NCI-H82 treated with DMSO at 0.1 percent for 48 hours (cell line): Measurements from ENCODE around the gene GJC2.
A peak's percentile ranks its signal among the peaks of the same experiment; 100 is the strongest.

Source experiments
- DNase-seq: peaks from one replicate; lab custom pipeline; 2025; ENCODE audit not compliant: unreplicated experiment; lab: John Stamatoyannopoulos, UW

The GJC2 gene

GRCh38 chr1:228156515-228156881 lies 6.8 kb downstream of the GJC2 start:
- no peak for DNase-seq

DNA sequence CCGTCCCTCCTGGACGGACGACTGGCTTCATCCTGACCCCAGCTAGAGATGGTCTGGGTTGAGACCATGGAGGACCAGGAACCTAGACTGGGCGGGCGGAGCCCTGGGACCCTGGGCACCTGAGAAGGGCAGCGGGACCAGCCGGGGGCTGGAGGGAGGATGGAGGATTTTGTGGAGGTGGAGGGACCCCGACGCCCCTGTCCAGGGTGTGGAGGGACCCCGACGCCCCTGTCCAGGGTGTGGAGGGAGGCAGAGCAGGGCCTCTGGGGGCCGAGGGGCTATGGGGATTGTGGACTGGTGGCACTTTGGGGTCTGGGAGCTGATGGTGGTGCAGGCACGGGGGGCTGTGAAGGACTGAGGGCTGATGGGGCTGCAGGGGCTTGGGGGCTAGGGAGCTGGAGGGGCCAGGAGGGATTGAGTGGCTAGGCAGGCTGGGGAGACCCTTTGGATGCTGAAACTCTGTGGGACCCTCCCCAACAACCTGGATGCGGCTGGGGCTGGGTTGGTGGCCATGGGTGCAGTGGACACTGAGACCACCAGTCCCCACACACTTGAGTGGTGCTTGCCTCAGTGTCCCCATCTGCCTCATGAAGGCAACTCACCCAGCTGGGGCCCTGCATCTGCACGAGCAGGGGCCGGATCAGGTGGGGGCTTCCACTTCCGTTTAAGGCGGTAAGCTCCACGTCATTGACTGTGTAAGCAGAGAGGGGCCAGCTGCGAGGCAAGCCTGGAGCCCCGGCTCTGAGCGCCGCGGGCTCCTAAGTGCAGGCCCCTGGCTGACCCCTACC lies 7.4 kb downstream of the GJC2 start:
- no peak for DNase-seq

- no peak for DNase-seq
Observed at GRCh38 chr1:228157729-228158126, 8.0 kb downstream of the GJC2 start.

DNA sequence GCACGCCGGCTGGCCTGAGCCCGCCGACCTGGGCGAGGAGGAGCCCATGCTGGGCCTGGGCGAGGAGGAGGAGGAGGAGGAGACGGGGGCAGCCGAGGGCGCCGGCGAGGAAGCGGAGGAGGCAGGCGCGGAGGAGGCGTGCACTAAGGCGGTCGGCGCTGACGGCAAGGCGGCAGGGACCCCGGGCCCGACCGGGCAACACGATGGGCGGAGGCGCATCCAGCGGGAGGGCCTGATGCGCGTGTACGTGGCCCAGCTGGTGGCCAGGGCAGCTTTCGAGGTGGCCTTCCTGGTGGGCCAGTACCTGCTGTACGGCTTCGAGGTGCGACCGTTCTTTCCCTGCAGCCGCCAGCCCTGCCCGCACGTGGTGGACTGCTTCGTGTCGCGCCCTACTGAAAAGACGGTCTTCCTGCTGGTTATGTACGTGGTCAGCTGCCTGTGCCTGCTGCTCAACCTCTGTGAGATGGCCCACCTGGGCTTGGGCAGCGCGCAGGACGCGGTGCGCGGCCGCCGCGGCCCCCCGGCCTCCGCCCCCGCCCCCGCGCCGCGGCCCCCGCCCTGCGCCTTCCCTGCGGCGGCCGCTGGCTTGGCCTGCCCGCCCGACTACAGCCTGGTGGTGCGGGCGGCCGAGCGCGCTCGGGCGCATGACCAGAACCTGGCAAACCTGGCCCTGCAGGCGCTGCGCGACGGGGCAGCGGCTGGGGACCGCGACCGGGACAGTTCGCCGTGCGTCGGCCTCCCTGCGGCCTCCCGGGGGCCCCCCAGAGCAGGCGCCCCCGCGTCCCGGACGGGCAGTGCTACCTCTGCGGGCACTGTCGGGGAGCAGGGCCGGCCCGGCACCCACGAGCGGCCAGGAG lies 8.6 kb downstream of the GJC2 start:
- no peak for DNase-seq

DNA sequence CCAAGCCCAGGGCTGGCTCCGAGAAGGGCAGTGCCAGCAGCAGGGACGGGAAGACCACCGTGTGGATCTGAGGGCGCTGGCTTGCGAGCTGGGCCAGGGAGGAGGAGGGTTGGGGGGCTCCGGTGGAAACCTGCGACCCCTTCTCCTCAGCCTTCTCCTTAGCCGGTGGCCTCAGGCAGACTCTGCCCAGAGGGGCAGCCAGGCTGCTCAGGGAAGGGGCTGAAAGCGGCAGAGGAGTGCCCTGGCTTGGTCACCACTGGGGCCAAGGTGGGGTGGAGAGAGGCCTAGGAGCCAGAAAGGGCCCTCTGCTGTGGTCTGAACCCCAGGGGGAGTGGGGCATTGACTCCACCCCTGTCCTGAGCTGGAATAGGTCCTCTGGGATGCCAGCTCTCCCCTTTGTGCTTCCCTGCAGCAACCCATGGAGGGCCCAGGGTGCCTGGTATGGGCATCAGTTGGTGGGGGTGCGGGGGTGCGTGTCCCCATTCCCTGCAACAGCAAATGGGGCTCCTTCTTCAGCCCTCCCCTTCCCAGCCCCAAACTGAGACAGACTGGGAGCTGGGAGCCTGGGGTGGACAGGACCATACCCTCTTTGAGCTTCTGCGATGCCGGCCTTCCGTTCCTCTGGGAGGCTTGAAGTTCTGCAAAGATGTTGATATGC lies 9.4 kb downstream of the GJC2 start:
- no peak for DNase-seq

- no peak for DNase-seq
Observed at GRCh38 chr1:228160201-228160761, 10.6 kb downstream of the GJC2 start.

GRCh38 chr1:228161362-228161761 lies 11.6 kb downstream of the GJC2 start:
- DNase-seq, result peak; percentile 97

- DNase-seq, result peak; percentile 96
Observed at GRCh38 chr1:228161866-228162265, 12.1 kb downstream of the GJC2 start.

DNA sequence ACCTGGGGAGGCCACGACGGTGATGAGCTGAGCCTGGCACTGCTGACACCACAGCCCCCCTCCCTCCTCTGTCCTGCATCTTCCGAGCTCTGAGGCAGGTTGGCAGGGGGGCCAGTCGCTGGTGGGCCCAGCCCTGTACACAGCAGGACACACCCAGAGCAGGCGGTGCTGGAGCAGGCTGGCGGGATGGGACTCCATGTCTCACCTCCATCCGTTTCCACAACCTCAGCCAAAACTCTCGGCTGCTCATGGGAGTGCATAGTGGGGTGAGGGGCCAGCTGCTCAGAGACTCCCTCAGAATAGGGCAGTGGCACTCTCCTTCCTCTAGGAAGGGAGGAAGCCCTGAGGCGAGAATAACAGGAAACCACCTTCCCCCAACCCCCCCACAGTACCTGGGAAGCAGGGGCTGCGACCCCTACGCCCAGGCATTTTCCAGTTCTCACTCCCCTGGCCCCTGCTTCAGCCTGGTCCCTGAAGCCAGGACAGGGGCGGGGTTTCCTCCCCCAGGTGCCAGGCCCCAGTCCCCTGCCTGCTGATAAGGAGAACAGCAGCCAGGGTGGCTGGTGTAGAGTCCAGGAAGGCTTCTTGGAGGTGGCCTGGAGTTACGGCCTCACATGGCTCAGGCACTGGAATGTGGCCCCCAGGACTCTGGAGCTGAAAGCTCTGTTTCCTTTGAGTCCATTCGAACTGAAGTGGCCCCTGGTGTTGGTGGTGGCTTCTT lies 12.7 kb downstream of the GJC2 start:
- DNase-seq, result no peak

- DNase-seq, result no peak
Observed at GRCh38 chr1:228163007-228163753, 13.4 kb downstream of the GJC2 start.

DNA sequence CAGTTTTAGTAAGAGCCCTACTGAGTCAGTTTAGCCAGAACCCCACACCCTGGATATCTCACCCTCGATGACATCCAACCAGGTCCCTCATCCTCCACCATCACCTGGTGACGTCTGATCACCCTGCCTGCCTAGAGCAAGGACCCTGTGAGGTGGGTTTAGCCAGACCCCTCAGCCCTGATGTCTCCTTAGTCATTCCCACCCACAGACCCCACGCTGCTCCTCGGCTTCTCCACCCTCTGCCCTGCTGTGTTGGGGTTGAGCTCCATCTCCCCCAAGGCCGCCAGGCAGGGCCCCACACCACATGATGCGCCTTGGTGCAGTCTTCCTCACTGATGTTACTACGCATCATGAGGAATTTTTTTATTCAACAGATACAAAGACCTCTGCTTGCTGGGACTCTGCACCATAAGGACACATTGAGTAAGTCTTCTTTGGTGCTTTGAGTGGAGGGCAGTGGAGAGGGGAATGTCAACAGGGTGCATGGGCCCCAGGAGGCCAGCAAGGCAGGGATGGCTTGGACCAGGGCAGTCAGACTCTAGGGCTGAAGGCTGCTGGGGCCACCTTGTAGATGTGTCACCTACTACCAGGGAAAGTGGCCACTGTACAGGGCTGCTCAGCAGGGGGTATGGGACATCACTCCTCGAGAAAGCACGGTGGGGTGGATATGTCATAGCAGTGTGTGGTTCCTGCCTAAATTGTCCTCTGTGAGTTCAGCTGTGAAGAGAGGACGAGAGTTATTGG lies 14.2 kb downstream of the GJC2 start:
- DNase-seq, result no peak

GRCh38 chr1:228164561-228165371 lies 15.0 kb downstream of the GJC2 start:
- DNase-seq, result no peak

GRCh38 chr1:228165372-228166169 lies 15.8 kb downstream of the GJC2 start, which contains the start of gene IBA57:
Gene IBA57, plus strand, starts transcription at chr1:228165804. Its CDS starts 13 bp downstream, at chr1:228165817.
- DNase-seq, result peak; percentile 96

DNA sequence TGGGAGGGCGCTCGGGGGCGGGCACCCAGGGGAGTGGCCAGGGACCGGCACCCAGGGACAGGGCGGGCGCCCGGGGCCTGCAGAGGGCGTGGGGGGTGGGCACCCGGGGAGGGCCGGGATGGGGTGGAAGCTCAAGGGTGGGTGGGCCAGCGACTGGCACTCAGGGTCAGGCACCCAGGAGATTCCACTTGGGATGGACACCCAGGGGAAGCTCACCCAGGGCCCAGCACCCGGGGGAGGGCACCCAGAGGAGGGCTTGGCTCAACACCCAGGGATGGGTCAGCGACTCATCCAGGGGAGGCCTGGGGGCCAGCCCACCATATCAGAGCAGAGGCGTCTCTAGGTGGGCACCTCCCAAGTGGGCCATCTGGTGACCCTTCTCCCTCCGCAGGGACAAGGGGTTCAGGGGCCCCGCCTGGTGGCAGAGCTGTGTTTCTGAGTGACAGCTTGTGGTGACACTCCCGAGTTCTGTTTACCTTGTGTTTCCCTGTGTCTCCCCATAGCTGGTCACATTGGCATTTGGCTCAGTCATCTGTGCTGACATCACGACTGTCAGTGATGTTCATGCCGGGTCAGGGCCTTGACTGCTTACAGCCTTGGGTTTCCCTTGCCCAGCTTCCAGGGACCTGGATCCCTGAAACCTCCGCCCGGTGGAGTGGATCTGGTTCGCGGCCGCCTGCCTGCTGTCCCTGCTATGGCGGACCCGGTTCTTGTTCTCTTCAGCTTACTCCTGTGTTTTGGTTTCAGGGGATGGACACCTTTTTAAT lies 16.6 kb downstream of the GJC2 start:
- no peak for DNase-seq

- no peak for DNase-seq
Observed at GRCh38 chr1:228168563-228169270, 19.0 kb downstream of the GJC2 start.

DNA sequence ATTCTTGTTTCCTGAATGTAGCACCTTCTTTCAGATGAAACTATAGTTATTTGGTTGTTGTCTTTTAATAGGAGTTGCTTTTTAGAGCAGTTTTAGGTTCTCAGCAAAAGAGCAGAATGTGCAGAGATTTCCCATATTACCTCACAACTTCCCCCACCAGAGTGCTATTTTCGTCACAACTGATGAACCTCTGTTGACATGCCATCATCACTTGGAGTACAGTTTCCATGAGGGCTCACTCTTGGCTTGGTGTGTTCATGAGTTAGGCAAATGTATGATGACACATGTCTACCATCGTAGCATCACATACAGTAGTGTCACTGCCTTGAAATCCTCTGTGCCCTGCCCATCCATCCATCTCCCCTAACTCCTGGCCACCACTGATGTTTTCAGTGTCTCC lies 19.6 kb downstream of the GJC2 start:
- DNase-seq, result no peak
